ENCODE data around the gene NTSR2. TPM values are rescaled to one million over a fixed set of nuclear protein-coding genes. Genes with fewer than 3 reads are reported as not detected.
A peak's percentile ranks its signal among the peaks of the same experiment; 100 is the strongest.

Gene NTSR2
- total RNA-seq, 6 donors from 2014 or later: not detected

- Histone ChIP-seq H3K4me3 (no peak overlapping the region), H3K9me3 (peaks cover 0 to 4% (median 0%) of the 10 kb centered on the region in 4 donors), H3K27ac (no peak overlapping the region), H3K4me1 (no peaks in the 10 kb centered on the region), H3K36me3 (no peaks in the 10 kb centered on the region), H3K27me3 (no peaks in the 10 kb centered on the region)
- no peak for ATAC-seq (ENCODE audit: low FRiP score in 2 of 2)
- DNase-seq: no peak
- TF ChIP-seq POLR2A (IDR thresholded peaks at IDR 0.05) (no peak), POLR2AphosphoS5 (IDR thresholded peaks at IDR 0.05) (no peak)
- WGBS, 2 donors: 87 to 93% methylated on average over 11 of the region's 11 CpGs
Measured at GRCh38 chr2:11629215-11629614, 40.8 kb downstream of the NTSR2 start.

GRCh38 chr2:11628675-11629074 is 41.3 kb downstream of the NTSR2 start:
- DNase-seq: peak in 1 of 2 donors; percentile 65
- Histone ChIP-seq H3K4me3 (no peak overlapping the region), H3K36me3 (no peaks in the 10 kb centered on the region), H3K27ac (no peak overlapping the region), H3K4me1 (no peaks in the 10 kb centered on the region), H3K9me3 (peaks cover 0 to 4% (median 0%) of the 10 kb centered on the region in 4 donors), H3K27me3 (no peaks in the 10 kb centered on the region)
- TF ChIP-seq POLR2A (IDR thresholded peaks at IDR 0.05) (no peak), CTCF (IDR thresholded peaks at IDR 0.05) (no peak), POLR2AphosphoS5 (IDR thresholded peaks at IDR 0.05) (no peak), EP300 (IDR thresholded peaks at IDR 0.05) (no peak)
- 87 to 92% methylated on average over 7 to 9 of the region's 9 CpGs for WGBS, 2 donors
- ATAC-seq (ENCODE audit: low FRiP score in 2 of 2): no peak

GRCh38 chr2:11625671-11626070 is 44.3 kb downstream of the NTSR2 start:
- no peak for TF ChIP-seq POLR2AphosphoS5 (IDR thresholded peaks at IDR 0.05)
- no peak for TF ChIP-seq EP300 (IDR thresholded peaks at IDR 0.05)
- no peak for TF ChIP-seq POLR2A (IDR thresholded peaks at IDR 0.05)
- no peak for TF ChIP-seq CTCF (IDR thresholded peaks at IDR 0.05)
- no peaks in the 10 kb centered on the region for H3K36me3 ChIP-seq
- DNase-seq: no peak
- H3K27me3 ChIP-seq: no peaks in the 10 kb centered on the region
- no peak overlapping the region for H3K4me3 ChIP-seq
- H3K4me1 ChIP-seq: no peaks in the 10 kb centered on the region
- peaks cover 0 to 4% (median 0%) of the 10 kb centered on the region in 4 donors for H3K9me3 ChIP-seq
- ATAC-seq (ENCODE audit: low FRiP score in 2 of 2): no peak
- H3K27ac ChIP-seq: no peak overlapping the region
- WGBS, 2 donors: 88 to 89% methylated on average over 10 of the region's 10 CpGs

GRCh38 chr2:11624893-11625292 is 45.1 kb downstream of the NTSR2 start:
- Histone ChIP-seq H3K4me3 (no peak overlapping the region), H3K27ac (no peak overlapping the region), H3K36me3 (no peaks in the 10 kb centered on the region), H3K27me3 (no peaks in the 10 kb centered on the region), H3K9me3 (peaks cover 0 to 4% (median 0%) of the 10 kb centered on the region in 4 donors), H3K4me1 (no peaks in the 10 kb centered on the region)
- 82 to 90% methylated on average over 10 of the region's 10 CpGs for WGBS, 2 donors
- ATAC-seq (ENCODE audit: low FRiP score in 2 of 2) (no peak), DNase-seq (no peak)
- TF ChIP-seq POLR2AphosphoS5 (IDR thresholded peaks at IDR 0.05) (no peak), POLR2A (IDR thresholded peaks at IDR 0.05) (no peak), CTCF (IDR thresholded peaks at IDR 0.05) (no peak), EP300 (IDR thresholded peaks at IDR 0.05) (no peak)

DNA sequence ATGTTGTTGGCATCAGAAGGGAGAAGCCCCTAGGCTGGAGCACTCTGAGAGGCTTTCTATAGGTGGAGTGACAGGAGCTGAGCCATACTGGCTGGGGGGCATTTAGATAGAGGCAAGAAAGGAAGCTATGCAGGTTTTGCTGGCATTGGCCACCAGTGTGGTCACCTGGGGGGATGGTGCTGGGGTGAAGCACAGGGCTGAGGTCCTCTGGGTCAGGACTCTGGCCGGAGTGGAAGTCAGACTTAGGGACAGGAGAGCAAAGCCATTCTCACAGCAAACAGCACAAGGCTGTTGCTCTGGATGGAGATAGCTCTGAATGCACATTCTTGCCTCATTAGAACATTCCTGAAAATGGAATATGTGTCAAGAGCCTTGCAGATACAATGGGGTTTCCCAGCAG is 47.4 kb downstream of the NTSR2 start:
- DNase-seq (no peak), ATAC-seq (ENCODE audit: low FRiP score in 2 of 2) (no peak)
- TF ChIP-seq POLR2AphosphoS5 (IDR thresholded peaks at IDR 0.05) (no peak), EP300 (IDR thresholded peaks at IDR 0.05) (no peak), POLR2A (IDR thresholded peaks at IDR 0.05) (no peak), CTCF (IDR thresholded peaks at IDR 0.05) (no peak)
- H3K27me3 ChIP-seq: no peaks in the 10 kb centered on the region
- no peaks in the 10 kb centered on the region for H3K36me3 ChIP-seq
- no peaks in the 10 kb centered on the region for H3K4me1 ChIP-seq
- H3K9me3 ChIP-seq: peaks cover 0 to 4% (median 0%) of the 10 kb centered on the region in 4 donors
- H3K27ac ChIP-seq: no peak overlapping the region
- 82 to 100% methylated on average over 1 of the region's 1 CpG for WGBS, 2 donors
- no peak overlapping the region for H3K4me3 ChIP-seq
